K562 (cell line): ENCODE data around the gene FAM204A.

Experiments used
- FOXK2 ChIP-seq, 2 experiments: fragments of 450-650 bp; IDR thresholded peaks in 1 of 2; conservative IDR thresholded peaks in 1 of 2; 2 replicates each; pipeline ENCODE4 v1.6.1; 2016; ENCODE audit warnings: low read depth in 2 of 2, mild to moderate bottlenecking in 1 of 2
- IRF2 ChIP-seq: sonication (generic); formaldehyde crosslinking; IDR thresholded peaks from 2 replicates; pipeline ENCODE4 v1.8.1; 2022; ENCODE audit warnings: mild to moderate bottlenecking, missing genetic modification reagents
- KDM5B ChIP-seq: fragments of 200-600 bp; sonication (generic); IDR thresholded peaks from 2 replicates; pipeline ENCODE4 v1.6.1; 2012; ENCODE audit warnings: low read depth, mild to moderate bottlenecking, moderate library complexity, low read length, control low read depth, inconsistent platforms; ENCODE audit not compliant: insufficient replicate concordance
- MCM3 ChIP-seq: fragments of 450-650 bp; IDR thresholded peaks from 2 replicates; pipeline ENCODE4 v1.6.1; 2016
- MEF2D ChIP-seq: conservative IDR thresholded peaks from 2 replicates; pipeline ENCODE4 v1.6.1; 2016; ENCODE audit warnings: low read depth, missing genetic modification characterization, missing compliant biosample characterization
- PHF20 ChIP-seq: fragments of 450-650 bp; IDR thresholded peaks from 2 replicates; pipeline ENCODE4 v1.6.1; 2018; ENCODE audit not compliant: partially characterized antibody
- ZFP36 ChIP-seq: fragments of 150-350 bp; IDR thresholded peaks from 2 replicates; pipeline ENCODE4 v1.6.1; 2018; ENCODE audit warnings: low read length, low read depth; ENCODE audit not compliant: partially characterized antibody
- ZNF12 ChIP-seq: sonication (generic); formaldehyde crosslinking; IDR thresholded peaks from 2 replicates; pipeline ENCODE4 v1.4.0; 2020; ENCODE audit warnings: mild to moderate bottlenecking, missing genetic modification reagents
- ZNF263 ChIP-seq: sonication (generic); formaldehyde crosslinking; IDR thresholded peaks from 2 replicates; pipeline ENCODE4 v1.8.0; 2022; ENCODE audit warnings: mild to moderate bottlenecking, missing genetic modification reagents, borderline replicate concordance
- ZNF324 ChIP-seq: fragments of 250-450 bp; sonication (Bioruptor Pico); IDR thresholded peaks from 2 replicates; pipeline ENCODE4 v1.4.0; 2020; ENCODE audit warnings: mild to moderate bottlenecking
- ZNF764 ChIP-seq: fragments of 250-450 bp; sonication (Bioruptor Pico); IDR thresholded peaks from 2 replicates; pipeline ENCODE4 v1.4.0; 2020; ENCODE audit warnings: low read depth, mild to moderate bottlenecking, moderate library complexity
- TF ChIP-seq, protein P1 (sequence below): sonication (generic); formaldehyde crosslinking; IDR thresholded peaks from 2 replicates; pipeline ENCODE4 v1.9.0; 2022; ENCODE audit warnings: mild to moderate bottlenecking, missing genetic modification reagents
- TF ChIP-seq, protein P2 (sequence below): fragments of 450-650 bp; IDR thresholded peaks from 2 replicates; pipeline ENCODE4 v1.6.1; 2017; ENCODE audit warnings: antibody characterized with exemption, mild to moderate bottlenecking
- TF ChIP-seq, protein P3 (sequence below), 3 experiments: IDR thresholded peaks in 2 of 3; conservative IDR thresholded peaks in 1 of 3; 2 replicates each; pipeline ENCODE4 v1.5.1; 2011 to 2012; ENCODE audit warnings: low read length in 3 of 3, mild to moderate bottlenecking in 3 of 3, control low read depth in 2 of 3, improper control_type of control experiment in 1 of 3, inconsistent platforms in 1 of 3, low read depth in 1 of 3, mixed read lengths in 1 of 3, moderate library complexity in 1 of 3; ENCODE audit not compliant: insufficient read depth in 2 of 3

DNA sequence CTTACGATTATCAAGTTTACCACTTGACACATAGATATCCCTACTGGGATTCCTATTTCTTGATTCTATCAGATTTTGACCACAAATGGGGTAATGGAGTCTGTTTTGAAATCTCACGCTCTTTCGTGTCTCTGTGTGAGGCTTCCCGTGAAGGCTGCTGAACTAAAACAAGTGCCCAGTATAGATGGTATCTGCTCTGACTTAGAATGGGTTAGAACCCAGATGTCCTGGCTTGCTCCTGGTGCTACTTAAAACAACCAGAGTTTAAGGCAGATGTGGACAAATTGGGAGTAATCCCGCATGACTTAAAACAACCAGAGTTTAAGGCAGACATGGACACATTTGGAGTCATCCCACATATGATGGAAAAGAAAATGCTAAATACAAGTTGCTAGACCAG, 85.9 kb downstream of the FAM204A start:
- TF ChIP-seq ZFP36, result no peak
- TF ChIP-seq ZNF764 (CRISPR knock-in tag), result no peak
- no peak for TF ChIP-seq PHF20
- no peak for TF ChIP-seq IRF2
- TF ChIP-seq, protein P1, sequence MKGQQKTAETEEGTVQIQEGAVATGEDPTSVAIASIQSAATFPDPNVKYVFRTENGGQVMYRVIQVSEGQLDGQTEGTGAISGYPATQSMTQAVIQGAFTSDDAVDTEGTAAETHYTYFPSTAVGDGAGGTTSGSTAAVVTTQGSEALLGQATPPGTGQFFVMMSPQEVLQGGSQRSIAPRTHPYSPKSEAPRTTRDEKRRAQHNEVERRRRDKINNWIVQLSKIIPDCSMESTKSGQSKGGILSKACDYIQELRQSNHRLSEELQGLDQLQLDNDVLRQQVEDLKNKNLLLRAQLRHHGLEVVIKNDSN (CRISPR knock-in tag), result no peak
- no peak for TF ChIP-seq KDM5B
- TF ChIP-seq MEF2D (tag), result no peak
- TF ChIP-seq ZNF12 (CRISPR knock-in tag), result no peak
- TF ChIP-seq, protein P2, sequence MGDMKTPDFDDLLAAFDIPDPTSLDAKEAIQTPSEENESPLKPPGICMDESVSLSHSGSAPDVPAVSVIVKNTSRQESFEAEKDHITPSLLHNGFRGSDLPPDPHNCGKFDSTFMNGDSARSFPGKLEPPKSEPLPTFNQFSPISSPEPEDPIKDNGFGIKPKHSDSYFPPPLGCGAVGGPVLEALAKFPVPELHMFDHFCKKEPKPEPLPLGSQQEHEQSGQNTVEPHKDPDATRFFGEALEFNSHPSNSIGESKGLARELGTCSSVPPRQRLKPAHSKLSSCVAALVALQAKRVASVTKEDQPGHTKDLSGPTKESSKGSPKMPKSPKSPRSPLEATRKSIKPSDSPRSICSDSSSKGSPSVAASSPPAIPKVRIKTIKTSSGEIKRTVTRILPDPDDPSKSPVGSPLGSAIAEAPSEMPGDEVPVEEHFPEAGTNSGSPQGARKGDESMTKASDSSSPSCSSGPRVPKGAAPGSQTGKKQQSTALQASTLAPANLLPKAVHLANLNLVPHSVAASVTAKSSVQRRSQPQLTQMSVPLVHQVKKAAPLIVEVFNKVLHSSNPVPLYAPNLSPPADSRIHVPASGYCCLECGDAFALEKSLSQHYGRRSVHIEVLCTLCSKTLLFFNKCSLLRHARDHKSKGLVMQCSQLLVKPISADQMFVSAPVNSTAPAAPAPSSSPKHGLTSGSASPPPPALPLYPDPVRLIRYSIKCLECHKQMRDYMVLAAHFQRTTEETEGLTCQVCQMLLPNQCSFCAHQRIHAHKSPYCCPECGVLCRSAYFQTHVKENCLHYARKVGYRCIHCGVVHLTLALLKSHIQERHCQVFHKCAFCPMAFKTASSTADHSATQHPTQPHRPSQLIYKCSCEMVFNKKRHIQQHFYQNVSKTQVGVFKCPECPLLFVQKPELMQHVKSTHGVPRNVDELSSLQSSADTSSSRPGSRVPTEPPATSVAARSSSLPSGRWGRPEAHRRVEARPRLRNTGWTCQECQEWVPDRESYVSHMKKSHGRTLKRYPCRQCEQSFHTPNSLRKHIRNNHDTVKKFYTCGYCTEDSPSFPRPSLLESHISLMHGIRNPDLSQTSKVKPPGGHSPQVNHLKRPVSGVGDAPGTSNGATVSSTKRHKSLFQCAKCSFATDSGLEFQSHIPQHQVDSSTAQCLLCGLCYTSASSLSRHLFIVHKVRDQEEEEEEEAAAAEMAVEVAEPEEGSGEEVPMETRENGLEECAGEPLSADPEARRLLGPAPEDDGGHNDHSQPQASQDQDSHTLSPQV, result no peak
- TF ChIP-seq ZNF263 (CRISPR knock-in tag), result no peak
- TF ChIP-seq ZNF324 (CRISPR knock-in tag), result no peak
- TF ChIP-seq, protein P3, sequence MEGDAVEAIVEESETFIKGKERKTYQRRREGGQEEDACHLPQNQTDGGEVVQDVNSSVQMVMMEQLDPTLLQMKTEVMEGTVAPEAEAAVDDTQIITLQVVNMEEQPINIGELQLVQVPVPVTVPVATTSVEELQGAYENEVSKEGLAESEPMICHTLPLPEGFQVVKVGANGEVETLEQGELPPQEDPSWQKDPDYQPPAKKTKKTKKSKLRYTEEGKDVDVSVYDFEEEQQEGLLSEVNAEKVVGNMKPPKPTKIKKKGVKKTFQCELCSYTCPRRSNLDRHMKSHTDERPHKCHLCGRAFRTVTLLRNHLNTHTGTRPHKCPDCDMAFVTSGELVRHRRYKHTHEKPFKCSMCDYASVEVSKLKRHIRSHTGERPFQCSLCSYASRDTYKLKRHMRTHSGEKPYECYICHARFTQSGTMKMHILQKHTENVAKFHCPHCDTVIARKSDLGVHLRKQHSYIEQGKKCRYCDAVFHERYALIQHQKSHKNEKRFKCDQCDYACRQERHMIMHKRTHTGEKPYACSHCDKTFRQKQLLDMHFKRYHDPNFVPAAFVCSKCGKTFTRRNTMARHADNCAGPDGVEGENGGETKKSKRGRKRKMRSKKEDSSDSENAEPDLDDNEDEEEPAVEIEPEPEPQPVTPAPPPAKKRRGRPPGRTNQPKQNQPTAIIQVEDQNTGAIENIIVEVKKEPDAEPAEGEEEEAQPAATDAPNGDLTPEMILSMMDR (IDR thresholded peaks at IDR 0.05 in 2 of 3, conservative IDR thresholded peaks at IDR 0.05 in 1 of 3; ENCODE audit: insufficient read depth in 2 of 3, low read depth in 1 of 3, low read length in 3 of 3), result no peak
- no peak for TF ChIP-seq MCM3
- no peak for TF ChIP-seq FOXK2 (conservative IDR thresholded peaks at IDR 0.05 in 1 of 2, IDR thresholded peaks at IDR 0.05 in 1 of 2; ENCODE audit: low read depth in 2 of 2)
